Dermis microvascular lymphatic vessel endothelial cell (primary cell): ENCODE data around the gene TDRKH. TPM values are rescaled to one million over a fixed set of nuclear protein-coding genes. Genes with fewer than 3 reads are reported as not detected.

ENCODE experiments used
- DNase-seq, 2 donors: peaks; one replicate each; pipeline versions ENCODE4 v3.0.0 to v3.0.0-alpha.2; 2010; ENCODE audit warnings: low read depth in 2 of 2
- total RNA-seq: library from RNA; depleted of rRNA; stranded (reverse); fragments of >200 nt; gene quantifications from 2 replicates; pipeline ENCODE4 v1.2.1, GENCODE V29; 2014

TDRKH gene, protein sequence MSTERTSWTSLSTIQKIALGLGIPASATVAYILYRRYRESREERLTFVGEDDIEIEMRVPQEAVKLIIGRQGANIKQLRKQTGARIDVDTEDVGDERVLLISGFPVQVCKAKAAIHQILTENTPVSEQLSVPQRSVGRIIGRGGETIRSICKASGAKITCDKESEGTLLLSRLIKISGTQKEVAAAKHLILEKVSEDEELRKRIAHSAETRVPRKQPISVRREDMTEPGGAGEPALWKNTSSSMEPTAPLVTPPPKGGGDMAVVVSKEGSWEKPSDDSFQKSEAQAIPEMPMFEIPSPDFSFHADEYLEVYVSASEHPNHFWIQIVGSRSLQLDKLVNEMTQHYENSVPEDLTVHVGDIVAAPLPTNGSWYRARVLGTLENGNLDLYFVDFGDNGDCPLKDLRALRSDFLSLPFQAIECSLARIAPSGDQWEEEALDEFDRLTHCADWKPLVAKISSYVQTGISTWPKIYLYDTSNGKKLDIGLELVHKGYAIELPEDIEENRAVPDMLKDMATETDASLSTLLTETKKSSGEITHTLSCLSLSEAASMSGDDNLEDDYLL
- total RNA-seq: 4.2 and 4.4 TPM in 2 replicates

DNA sequence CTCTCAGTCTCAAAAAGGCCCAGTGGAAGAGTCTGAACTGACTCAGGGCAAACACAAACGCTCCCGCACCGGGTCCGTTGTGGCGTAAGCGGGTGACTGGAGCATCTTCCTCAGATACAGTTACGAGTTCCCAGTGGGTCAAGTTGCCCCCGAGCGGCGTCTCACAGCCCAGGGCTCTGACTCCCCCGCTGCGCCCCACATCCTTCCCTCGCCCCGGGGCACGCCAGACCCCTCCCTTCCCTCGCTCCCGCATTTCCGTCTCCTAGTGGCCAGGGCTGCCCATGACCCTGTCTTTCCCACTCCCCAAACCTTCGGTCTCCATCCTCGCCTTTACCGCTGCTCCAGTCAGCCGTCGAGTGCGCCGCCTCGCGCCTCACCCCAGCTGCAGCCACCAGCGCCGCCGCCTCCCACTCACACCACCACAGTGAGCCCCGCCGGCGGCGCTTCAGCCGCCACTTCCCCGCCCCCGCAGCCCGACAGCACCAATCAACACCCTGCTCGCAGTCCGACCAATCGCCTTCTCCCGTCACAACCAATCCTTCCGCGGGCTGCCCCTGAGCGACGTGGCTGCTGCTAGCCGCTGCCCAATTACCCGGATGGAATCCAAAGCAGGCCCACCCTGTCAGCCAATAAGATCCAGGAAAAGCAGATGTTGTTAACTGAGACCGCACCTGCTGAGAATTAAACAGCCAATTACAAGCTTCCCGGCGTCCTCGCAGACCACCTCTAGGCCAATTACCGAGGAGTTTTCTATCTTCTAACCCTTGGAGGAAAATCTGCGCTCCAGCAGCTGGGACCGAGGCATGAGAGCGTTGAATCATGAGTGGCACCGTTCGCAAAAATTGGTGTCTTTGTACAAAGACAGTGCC is at the start of gene TDRKH:
TSS of gene TDRKH (minus strand) at position 430 of the 869 bp plus-strand sequence. CDS start 7,478 bp downstream, outside the sequence.
- peak; percentile 99 to 100 for DNase-seq

DNA sequence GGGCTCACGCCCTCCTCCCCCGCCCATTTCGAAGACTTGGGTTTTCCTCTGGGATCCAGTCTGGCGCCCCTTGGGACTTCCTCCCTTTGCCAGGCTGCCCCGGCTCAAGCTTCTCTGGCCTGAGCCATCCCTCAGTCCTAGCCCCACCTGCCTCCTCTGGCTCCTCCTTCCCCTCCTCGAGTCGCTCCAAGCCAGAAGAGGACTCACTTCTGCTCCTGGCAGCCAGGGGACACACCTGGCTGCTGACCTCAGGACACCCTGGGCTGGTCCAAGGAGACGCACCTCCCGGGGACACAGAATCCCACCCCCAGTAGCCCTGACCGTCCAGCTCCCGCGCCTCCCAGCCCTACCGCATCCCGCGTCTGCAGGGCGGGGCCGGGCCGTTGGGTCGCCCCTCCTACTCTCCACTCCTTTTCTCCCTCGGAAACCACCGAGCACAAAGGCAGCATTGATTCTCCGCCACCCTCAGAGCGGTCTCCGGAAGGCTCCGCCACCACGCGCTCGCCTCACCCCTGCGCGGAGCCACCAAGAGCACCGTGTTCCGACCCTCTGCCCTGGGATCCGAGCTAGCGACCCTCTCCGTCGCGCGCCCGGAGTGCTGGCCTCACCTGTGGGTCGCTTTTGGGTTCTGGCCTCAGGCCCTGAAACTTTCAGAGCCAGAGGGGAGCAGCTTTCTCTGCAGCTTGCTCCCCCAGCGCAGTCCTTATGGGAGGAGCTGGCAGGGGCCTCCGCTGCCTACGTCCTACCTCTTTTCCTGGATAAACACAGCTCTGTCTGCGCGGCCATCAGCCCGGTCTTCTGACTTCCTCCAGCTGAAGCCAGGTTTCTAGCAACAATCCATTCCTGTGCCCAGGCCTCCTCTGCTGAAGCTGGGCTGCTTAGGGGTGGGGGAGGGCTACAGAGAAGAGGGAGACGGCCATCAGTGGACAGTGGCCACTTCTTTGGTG is 49.4 kb upstream of the TDRKH start, which contains the start of gene C2CD4D:
TSS of gene C2CD4D (minus strand) at position 364 of the 947 bp plus-strand sequence. CDS start 831 bp downstream, outside the sequence.
- peak in 1 of 2 donors; percentile 80 for DNase-seq

DNA sequence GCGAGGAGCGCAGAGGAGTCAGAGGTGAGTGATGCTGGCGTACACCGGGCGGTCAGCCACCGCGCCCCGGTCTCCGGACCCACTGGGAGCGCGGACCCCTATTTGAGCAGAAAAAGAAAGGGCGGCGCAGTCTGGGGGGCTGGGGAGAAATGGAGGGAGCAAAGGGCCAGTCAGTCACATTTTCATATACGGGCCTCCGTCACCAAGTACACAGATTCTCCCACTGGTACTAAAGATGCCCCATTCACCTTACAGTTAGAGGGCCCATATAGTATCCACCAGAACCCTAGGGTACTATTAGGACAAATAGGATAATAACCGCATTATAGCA is 48.7 kb upstream of the TDRKH start:
- no peak for DNase-seq

- no peak for DNase-seq
Observed at GRCh38 chr1:151838222-151839081, 48.2 kb upstream of the TDRKH start.

DNA sequence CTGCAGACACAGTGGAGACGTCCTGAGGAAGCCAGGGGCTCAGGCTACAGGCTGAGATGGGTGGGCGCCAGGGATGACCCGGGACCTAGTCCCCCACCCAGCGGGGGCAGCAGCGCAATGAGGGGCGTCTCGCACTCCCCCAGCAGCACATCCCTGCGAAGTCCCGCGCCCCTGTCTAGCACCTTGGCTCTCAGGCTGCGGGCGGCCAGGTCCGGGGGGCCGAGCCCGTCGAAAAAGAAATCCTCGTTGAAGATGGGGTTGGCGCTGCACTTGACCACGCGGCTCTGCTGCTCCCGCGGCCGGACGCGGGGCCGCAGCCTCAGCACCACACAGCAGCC is 47.6 kb upstream of the TDRKH start:
- no peak for DNase-seq

- DNase-seq: no peak
Observed at GRCh38 chr1:151837197-151837596, 46.9 kb upstream of the TDRKH start.

DNA sequence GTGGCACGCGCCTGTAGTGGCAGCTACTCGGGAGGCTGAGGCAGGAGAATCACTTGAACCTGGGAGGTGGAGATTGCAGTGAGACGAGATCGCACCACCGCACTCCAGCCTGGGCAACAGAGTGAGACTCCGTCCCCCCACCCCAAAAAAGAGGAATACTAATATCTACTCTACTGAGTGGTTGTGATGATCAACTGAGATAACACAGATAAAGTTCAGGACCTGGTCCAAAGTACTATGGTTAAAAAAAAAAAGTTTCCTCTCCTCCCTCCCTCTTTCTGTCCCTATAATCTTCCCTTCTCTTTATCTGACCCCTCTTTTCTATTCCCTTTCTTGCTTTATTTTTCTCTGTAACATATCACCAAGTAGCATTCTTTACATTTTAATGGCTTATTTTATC is 45.3 kb upstream of the TDRKH start:
- no peak for DNase-seq

GRCh38 chr1:151834239-151834638 is 43.9 kb upstream of the TDRKH start:
- DNase-seq: no peak

DNA sequence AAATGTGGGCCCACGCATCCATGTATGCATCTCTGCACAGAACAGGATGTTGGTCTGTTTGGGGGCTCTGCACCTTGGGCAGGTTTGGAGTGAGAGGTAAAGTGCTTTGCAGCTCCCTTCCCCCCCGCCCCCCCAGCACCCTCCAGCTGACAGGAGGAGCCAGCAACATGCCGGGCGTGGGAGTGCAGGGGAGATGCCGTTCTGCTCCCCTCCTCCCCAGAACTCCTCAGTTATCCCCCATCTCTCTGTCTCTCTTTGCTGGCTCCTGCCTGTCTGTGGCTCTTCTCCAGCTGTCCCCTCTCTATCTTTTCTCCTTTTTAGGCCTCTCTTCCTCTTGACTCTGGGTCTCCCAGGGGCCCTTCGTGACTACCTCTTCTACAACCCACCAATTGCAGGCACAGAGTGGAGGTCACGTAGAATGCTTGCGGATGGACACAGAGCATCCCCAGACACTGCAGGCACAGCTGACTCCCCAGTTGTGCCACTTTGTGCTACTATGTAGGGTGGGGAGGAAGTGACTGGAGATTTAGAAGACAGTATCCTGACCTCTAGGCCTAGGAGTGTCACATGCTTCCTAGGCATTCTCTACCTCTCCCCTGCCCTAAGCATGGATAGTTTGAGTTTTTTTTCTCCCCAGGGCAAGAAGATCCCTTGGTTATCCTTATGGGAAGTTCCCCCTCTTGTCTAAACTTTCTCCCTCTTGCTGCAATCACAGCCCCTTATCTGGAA is 43.0 kb upstream of the TDRKH start:
- DNase-seq: no peak

- DNase-seq: no peak
Observed at GRCh38 chr1:151832318-151832980, 42.1 kb upstream of the TDRKH start.

DNA sequence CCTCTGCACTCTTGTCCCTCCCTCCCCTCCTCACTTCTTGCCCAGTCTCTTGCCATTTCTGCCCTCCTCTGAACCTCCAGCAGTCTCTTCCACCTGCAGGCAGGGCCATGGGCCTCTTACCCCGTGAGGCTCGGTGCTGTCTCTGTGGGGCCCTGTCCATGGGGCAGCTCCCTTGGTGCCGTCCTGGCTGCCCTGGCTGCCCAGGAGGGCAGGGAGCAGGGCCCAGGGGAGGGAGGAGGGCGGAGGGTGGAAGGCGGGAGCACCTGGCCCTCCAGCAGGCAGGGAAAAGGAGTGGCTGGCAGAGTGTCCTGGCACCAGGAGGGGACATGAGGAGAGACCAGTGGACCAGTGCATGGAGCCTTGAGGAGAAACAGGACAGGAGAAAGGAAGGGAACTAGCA is 41.3 kb upstream of the TDRKH start, which contains the start of gene RORC:
TSS of gene RORC (minus strand) at position 198 of the 400 bp plus-strand sequence. CDS start at position 160, 38 bp downstream.
- no peak for DNase-seq

DNA sequence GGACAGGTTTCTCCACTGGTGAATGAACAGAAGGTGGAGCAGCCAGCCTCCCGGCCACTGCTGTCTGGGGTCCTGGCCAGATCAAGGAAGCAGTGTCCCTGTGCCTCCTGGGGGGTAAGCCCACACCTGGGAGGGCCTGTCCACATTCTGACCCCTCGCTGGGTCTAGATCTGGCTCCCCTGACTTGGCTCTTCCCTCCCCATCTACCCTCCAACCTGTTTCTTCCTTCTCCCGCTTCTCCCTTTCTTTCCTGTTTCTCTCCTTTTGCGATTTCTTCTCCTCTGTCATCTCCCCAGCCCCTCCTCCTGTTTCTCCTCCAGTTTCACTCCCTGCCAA is 40.9 kb upstream of the TDRKH start:
- DNase-seq: no peak

DNA sequence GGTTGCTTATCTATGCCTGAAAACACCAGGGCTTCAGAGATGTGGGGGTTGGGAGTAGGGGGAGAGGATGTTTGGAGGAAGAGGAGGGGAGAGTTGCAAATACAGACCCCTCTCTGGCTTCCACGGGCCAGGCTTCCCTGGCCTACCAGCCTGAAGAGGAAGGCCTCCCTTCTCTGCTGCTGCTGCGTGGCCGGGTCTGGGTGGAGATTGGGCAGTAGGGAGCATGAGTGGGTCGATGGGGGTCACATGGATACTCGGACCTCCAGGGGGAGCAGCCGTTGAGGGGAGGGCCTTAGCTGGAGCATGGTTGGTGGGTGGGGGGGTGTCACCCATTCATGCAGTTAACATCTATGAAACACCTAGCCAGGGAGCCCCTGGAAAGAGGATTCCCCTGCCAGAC is 39.8 kb upstream of the TDRKH start:
- no peak for DNase-seq

DNA sequence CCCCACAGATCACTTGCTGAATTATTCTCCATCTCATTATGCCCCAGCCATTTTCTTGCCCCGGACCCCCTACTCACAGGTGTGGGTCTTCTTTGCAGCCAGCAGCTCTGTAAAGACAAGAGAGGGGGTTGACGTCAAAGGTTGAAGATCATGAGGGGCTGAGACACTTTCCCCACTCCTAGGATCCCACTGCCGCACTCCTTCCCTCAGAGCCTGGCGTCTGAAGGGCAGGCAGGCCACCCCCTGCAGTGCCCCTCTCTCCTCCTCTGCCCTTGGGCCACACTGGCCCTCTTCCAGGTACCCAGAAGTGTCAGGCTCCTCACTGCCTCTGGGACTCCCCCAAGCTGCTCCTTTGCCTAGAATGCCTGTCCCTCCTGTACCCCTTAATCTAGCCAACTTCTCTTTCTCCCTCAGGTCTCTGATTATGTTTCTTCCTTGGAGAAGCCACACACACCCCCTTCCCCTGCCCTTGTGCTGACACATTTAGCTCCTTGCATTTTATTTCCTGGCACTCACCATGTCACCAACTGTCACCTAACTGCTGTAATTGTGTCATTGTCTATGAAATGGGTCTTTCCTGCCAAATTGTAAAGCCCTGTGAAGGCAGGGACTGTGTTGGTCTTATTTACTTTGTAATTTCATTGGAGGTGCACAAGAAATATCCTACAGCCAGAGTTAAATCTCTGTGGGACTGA is 39.2 kb upstream of the TDRKH start:
- no peak for DNase-seq

DNA sequence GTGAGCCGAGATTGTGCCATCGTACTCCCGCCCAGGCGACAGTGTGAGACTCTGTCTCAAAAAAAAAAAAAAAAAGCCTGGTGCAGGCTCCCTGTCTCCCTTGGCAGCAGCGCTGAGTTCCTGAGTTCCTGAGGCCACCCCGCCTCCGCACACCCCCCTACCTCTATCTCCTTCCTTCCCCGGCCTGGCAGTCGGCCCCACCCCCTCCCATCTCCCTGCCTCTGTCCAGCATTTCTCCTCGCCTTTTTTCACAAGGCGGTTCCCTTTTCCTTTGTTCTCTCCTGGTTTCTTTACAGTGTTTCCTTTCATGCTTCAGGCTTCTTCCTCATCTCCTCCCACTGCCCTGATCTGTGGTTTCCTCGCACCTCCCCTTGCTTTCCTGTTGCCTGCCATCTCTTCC is 38.6 kb upstream of the TDRKH start:
- peak in 1 of 2 donors; percentile 49 for DNase-seq

- DNase-seq: no peak
Observed at GRCh38 chr1:151827853-151828252, 37.6 kb upstream of the TDRKH start.

- DNase-seq: no peak
Observed at GRCh38 chr1:151825751-151826660, 35.7 kb upstream of the TDRKH start.
